Fibroblast of the conjunctiva (primary cell): ENCODE data around the gene IPO9.
"Not testable (repeated sequence)": the region's sequence is repeated elsewhere in the genome, so short reads cannot be mapped to it uniquely, and the experiment has no call there.

Experiments
- DNase-seq: peaks from one replicate; pipeline ENCODE4 v3.0.0-alpha.2; 2010; ENCODE audit warnings: low read depth

Gene IPO9

GRCh38 chr1:201888282-201889089 lies 59.5 kb downstream of the IPO9 start, which contains the start of gene SHISA4:
Gene SHISA4 (plus strand): TSS chr1:201888898. CDS start chr1:201888995, 97 bp downstream.
- DNase-seq = no peak

GRCh38 chr1:201889090-201889968 lies 60.4 kb downstream of the IPO9 start:
- DNase-seq = no peak

GRCh38 chr1:201890223-201890622 lies 61.3 kb downstream of the IPO9 start:
- no peak for DNase-seq

GRCh38 chr1:201890806-201891450 lies 62.0 kb downstream of the IPO9 start:
- no peak for DNase-seq

GRCh38 chr1:201891451-201892045 lies 62.6 kb downstream of the IPO9 start:
- DNase-seq = no peak

- no peak for DNase-seq
Measured at GRCh38 chr1:201892211-201892610, 63.3 kb downstream of the IPO9 start.

GRCh38 chr1:201893431-201893830 lies 64.5 kb downstream of the IPO9 start:
- DNase-seq = no peak

- DNase-seq = no peak
Measured at GRCh38 chr1:201894343-201895119, 65.6 kb downstream of the IPO9 start.

GRCh38 chr1:201895120-201895665 lies 66.2 kb downstream of the IPO9 start:
- no peak for DNase-seq

- DNase-seq = peak; percentile 87
Measured at GRCh38 chr1:201895913-201896807, 67.2 kb downstream of the IPO9 start.

GRCh38 chr1:201896951-201897391 lies 68.0 kb downstream of the IPO9 start:
- no peak for DNase-seq

GRCh38 chr1:201898240-201898894 lies 69.4 kb downstream of the IPO9 start:
- no peak for DNase-seq

GRCh38 chr1:201898992-201899391 lies 70.0 kb downstream of the IPO9 start:
- no peak for DNase-seq

GRCh38 chr1:201899683-201900429 lies 70.9 kb downstream of the IPO9 start:
- no peak for DNase-seq

GRCh38 chr1:201900476-201900875 lies 71.5 kb downstream of the IPO9 start:
- no peak for DNase-seq

- not testable (repeated sequence) for DNase-seq
Measured at GRCh38 chr1:201901036-201901435, 72.1 kb downstream of the IPO9 start.

GRCh38 chr1:201902198-201902597 lies 73.2 kb downstream of the IPO9 start:
- DNase-seq = no peak

- DNase-seq = peak; percentile 79
Measured at GRCh38 chr1:201903135-201903534, 74.2 kb downstream of the IPO9 start.

- peak; percentile 92 for DNase-seq
Measured at GRCh38 chr1:201904579-201904978, 75.6 kb downstream of the IPO9 start.
